Measurements from ENCODE around the gene OR10A2.
"Not testable (repeated sequence)": the region's sequence is repeated elsewhere in the genome, so short reads cannot be mapped to it uniquely, and the experiment has no call there.

Gene OR10A2

GRCh38 chr11:6888830-6889229 is 26.0 kb downstream of the OR10A2 start:
- DNase-seq, result no peak

GRCh38 chr11:6889835-6890234 is 27.0 kb downstream of the OR10A2 start:
- DNase-seq, result no peak

DNA sequence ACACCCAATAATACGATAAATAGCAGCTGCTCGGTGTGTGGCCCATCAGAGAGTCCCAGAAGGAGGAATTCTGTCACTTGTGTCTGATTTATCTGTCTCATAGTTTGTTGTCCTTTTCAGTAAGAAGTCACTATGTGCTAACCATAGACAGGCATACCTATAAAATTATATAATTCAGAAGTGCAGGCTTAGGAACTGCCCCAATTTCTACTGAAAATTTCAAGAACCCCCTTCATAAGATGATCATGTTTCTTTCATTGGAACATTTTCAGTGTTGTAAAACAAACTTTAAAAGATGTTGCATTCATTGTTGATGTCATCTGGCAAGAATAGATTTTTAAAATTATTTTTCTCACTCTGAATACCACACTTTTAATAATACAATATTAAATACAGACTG is 29.5 kb downstream of the OR10A2 start, which contains the start of gene OR2D2:
TSS of gene OR2D2 (minus strand) at position 101 of the 400 bp plus-strand sequence. CDS start at position 101, 0 bp downstream.
- no peak for DNase-seq

DNA sequence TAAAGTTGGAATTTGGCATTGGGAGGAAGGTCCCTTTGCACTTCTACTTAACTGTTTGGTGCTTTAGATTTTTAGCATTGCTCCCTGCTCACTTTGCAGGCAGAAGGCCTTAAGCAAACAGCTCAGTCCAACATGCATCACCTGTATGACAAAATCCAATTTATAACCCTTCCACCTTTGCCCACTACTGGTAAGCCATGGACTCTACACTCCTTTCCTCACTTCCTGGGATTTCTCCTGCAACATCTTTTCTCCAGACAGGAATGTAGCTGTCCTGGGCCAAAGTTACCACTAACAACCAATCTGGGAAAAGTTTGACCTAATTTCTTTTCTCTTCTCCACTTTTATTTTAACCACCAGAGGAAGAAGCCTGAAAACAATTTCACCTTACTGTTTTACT is 31.2 kb downstream of the OR10A2 start:
- no peak for DNase-seq

DNA sequence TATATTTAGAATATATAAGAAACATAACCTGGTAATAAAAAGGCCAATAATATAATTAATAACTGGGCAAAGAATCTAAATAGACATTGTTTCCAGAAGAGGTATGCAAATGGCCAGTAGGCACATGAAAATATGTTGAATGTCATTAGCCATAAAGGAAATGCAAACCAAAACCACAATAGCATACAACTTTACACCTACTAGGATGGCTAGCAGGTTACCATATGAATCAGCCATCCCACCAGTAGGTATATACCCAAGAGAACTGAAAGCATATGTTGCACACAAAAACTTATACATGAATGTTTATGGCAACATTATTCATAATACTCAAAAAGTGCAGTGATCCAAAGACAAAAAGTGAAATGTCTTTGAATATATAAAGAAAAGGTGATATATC is 32.2 kb downstream of the OR10A2 start:
- no peak for DNase-seq

- DNase-seq, result no peak
Observed at GRCh38 chr11:6898911-6899310, 36.1 kb downstream of the OR10A2 start.

DNA sequence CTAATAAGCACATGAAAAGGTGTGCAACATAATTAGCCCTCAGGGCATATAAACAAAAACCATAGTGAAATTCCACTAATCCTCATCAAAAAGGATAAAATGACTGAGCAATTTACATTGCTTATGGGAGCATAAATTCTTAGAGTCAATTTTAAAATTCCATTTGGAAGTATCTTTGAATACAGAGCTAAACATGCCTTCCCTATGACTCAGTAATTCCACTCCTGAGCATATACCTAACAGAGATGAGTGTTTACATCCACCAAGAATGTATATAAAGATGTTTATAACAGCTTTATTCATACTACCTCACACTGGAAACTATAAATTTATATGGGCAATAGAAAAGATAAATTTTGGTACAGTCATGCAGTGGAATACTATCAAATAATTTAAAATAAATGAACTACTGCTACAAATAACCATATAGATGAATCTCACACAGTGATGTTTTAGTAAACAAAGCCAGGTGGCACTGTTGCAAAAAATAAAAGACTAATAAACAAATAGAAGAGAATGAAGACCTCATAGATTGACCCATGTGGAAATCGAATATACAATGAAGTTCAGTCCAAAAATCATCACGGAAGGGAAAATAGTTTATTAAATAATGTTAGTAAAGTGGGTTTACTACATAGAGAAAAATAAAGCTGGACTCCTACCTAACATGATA is 37.6 kb downstream of the OR10A2 start:
- DNase-seq, result no peak

DNA sequence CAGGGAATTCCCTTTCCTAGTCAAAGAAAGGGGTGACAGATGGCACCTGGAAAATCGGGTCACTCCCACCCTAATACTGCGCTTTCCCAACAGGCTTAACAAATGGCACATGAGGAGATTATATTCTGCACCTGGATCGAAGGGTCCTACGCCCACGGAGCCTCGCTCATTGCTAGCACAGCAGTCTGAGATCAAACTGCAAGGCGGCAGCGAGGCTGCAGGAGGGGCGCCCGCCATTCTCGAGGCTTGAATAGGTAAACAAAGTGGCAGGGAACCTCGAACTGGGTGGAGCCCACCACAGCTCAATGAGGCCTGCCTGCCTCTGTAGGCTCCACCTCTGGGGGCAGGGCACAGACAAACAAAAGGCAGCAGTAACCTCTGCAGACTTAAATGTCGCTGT is 41.9 kb downstream of the OR10A2 start:
- DNase-seq, result not testable (repeated sequence)

DNA sequence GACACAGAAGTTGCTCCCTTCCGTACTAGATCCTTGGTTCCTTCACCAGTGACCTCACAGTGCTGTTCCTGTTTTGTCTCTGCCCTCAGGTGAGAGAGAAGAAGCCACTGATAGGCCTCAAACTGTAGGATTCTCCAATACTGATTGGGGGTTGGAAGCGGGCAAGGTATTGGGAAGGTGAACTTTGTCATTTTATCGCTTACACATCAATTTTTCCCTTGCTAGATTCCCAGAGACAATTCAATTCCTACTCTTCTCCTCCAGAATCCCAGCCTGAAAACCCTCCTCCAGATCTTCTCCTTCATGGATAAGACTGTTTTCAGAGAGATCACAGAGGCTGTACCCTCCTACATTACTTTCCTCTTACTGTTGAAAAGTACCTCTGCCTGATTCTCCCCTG is 48.5 kb downstream of the OR10A2 start:
- DNase-seq, result no peak

- DNase-seq, result no peak
Observed at GRCh38 chr11:6911948-6912347, 49.1 kb downstream of the OR10A2 start.

DNA sequence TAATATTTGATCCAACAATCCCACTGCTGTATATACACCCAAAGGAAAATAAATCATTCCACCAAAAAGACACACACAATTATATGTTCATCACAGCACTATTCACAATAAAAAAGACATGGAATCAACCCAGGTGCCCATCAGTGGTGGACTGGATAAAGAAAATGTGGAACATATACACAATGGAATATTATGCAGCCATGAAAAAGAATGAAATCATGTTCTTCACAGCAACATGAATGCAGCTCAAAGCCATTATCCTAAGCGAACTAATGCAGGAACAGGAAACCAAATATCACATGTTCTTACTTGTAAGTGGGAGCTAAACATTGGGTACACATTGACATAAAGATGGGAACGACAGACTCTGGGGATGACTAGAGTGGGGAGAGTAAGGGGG is 56.8 kb downstream of the OR10A2 start:
- DNase-seq, result no peak

- DNase-seq, result no peak
Observed at GRCh38 chr11:6920702-6921101, 57.8 kb downstream of the OR10A2 start, which contains the start of gene OR2D3. Gene OR2D3, plus strand, starts transcription at chr11:6921002. Its CDS starts 0 bp downstream, at chr11:6921002.

Data from stimulated activated CD4-positive, alpha-beta T cell treated with anti-CD3 and anti-CD28 coated beads, Interleukin-4, amount 100 ng/mL, for 1 hour (primary cell).